Omental fat pad (tissue), 4 donors: ENCODE results near the gene HTR3A. TPM values are rescaled to one million over a fixed set of nuclear protein-coding genes. Genes with fewer than 3 reads are reported as not detected.
"Not testable (repeated sequence)": the region's sequence is repeated elsewhere in the genome, so short reads cannot be mapped to it uniquely, and the experiment has no call there.

Source experiments
- ATAC-seq: fragments of 150-250 bp; one replicate; pipeline ENCODE4 v1.9.1; 2016; ENCODE audit warnings: mild to moderate bottlenecking, moderate library complexity; ENCODE audit not compliant: low FRiP score
- DNase-seq: peaks from one replicate; pipeline ENCODE4 v3.0.0-alpha.2; 2019; ENCODE audit warnings: low spot score
- CTCF ChIP-seq, 3 donors: fragments of 450-650 bp; IDR thresholded peaks; one replicate each; pipeline ENCODE4 v1.5.1; 2016 to 2017; ENCODE audit warnings: antibody characterized with exemption in 3 of 3, mild to moderate bottlenecking in 3 of 3, moderate library complexity in 2 of 3
- total RNA-seq, 4 donors: library from RNA; depleted of rRNA; stranded (reverse); fragments of >200 nt; gene quantifications; one replicate each; pipeline ENCODE4 v1.1.0, GENCODE V29; 2016

The HTR3A gene
- total RNA-seq, result under 1 TPM in 1 of 4 donors, not detected in 3; 0.88 TPM

- ATAC-seq, result peak; percentile 58
- TF ChIP-seq CTCF (IDR thresholded peaks at IDR 0.05), result no peak
- DNase-seq, result no peak
These were observed at the start of gene HTR3A for GRCh38 chr11:113974741-113975470. Gene HTR3A, plus strand, starts transcription at chr11:113975108. Its CDS starts 218 bp downstream, at chr11:113975326.

- no peak for DNase-seq
- no peak for TF ChIP-seq CTCF (IDR thresholded peaks at IDR 0.05)
- no peak for ATAC-seq
These were observed 48.4 kb upstream of the HTR3A start for GRCh38 chr11:113926273-113927197.

- no peak for DNase-seq
- ATAC-seq, result no peak
- no peak for TF ChIP-seq CTCF (IDR thresholded peaks at IDR 0.05)
These were observed 46.6 kb upstream of the HTR3A start for GRCh38 chr11:113928311-113928710.

GRCh38 chr11:113932788-113933187 lies 42.1 kb upstream of the HTR3A start:
- DNase-seq (no peak), ATAC-seq (no peak)
- TF ChIP-seq CTCF (IDR thresholded peaks at IDR 0.05), result no peak

- not testable (repeated sequence) for ATAC-seq, DNase-seq
These were observed 40.7 kb upstream of the HTR3A start for GRCh38 chr11:113934193-113934592.

- no peak for TF ChIP-seq CTCF (IDR thresholded peaks at IDR 0.05)
- no peak for DNase-seq
- no peak for ATAC-seq
These were observed 40.1 kb upstream of the HTR3A start for GRCh38 chr11:113934761-113935160.

- DNase-seq (no peak), ATAC-seq (no peak)
- TF ChIP-seq CTCF (IDR thresholded peaks at IDR 0.05), result no peak
These were observed 39.0 kb upstream of the HTR3A start for GRCh38 chr11:113935858-113936257.
